HepG2 (cell line): Measurements from ENCODE around the gene NMUR2.

ENCODE experiments used
- ERF ChIP-seq: IDR thresholded peaks from 2 replicates; pipeline ENCODE4 v1.6.1; 2018; ENCODE audit warnings: missing biosample characterization, missing genetic modification reagents
- KLF15 ChIP-seq: sonication (generic); formaldehyde crosslinking; IDR thresholded peaks from 2 replicates; pipeline ENCODE4 v1.8.1; 2023; ENCODE audit warnings: borderline replicate concordance, mild to moderate bottlenecking, inconsistent platforms, missing genetic modification reagents, mixed read lengths
- NR2F6 ChIP-seq, 2 experiments: IDR thresholded peaks; 2 replicates each; pipeline ENCODE4 v1.6.1; 2016; ENCODE audit warnings: antibody characterized with exemption in 1 of 2, mild to moderate bottlenecking in 1 of 2
- RBM22 ChIP-seq: fragments of 200-400 bp; formaldehyde crosslinking; optimal IDR thresholded peaks from 2 replicates; pipeline ENCODE3; 2017; ENCODE audit warnings: mild to moderate bottlenecking, low read length, moderate library complexity
- SIN3A ChIP-seq: IDR thresholded peaks from 2 replicates; pipeline ENCODE4 v1.6.1; 2011; ENCODE audit warnings: low read depth, mild to moderate bottlenecking, control low read depth, low read length, borderline replicate concordance
- TF ChIP-seq, protein P1 (sequence below): sonication (generic); formaldehyde crosslinking; IDR thresholded peaks from 2 replicates; pipeline ENCODE4 v1.5.0; 2020; ENCODE audit warnings: mild to moderate bottlenecking, missing genetic modification reagents, moderate library complexity
- TF ChIP-seq, protein P2 (sequence below), 2 experiments: IDR thresholded peaks; 2 replicates each; pipeline ENCODE4 v1.6.1; 2011 to 2012; ENCODE audit warnings: low read length in 2 of 2, borderline replicate concordance in 1 of 2, low read depth in 1 of 2, mild to moderate bottlenecking in 1 of 2, moderate library complexity in 1 of 2
- TF ChIP-seq, protein P3 (sequence below): sonication (generic); formaldehyde crosslinking; IDR thresholded peaks from 2 replicates; pipeline ENCODE4 v1.4.0; 2020; ENCODE audit warnings: missing genetic modification reagents

DNA sequence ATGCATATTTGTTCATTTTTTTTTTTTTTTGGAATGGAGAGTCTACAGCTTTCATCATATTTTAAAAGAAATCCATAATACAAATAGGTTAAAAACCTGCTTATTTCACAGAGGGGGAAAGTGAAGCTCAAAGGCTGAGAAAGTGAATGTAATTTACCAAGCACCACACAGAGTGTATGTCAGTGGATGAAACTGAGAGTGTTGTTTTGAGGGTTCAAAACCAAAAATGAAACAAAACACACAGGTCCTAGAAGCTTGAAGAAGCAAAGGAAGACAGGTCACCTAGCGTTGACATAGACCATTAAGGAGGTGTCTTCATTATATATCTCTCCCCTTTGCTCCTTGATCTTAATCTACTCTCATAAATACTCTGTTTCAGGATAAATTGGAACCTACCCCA, 7.5 kb downstream of the NMUR2 start:
- no peak for TF ChIP-seq NR2F6 (IDR thresholded peaks at IDR 0.05)
- TF ChIP-seq NR2F6 (CRISPR knock-in tag; IDR thresholded peaks at IDR 0.05): no peak
- TF ChIP-seq SIN3A: no peak
- TF ChIP-seq, protein P1, sequence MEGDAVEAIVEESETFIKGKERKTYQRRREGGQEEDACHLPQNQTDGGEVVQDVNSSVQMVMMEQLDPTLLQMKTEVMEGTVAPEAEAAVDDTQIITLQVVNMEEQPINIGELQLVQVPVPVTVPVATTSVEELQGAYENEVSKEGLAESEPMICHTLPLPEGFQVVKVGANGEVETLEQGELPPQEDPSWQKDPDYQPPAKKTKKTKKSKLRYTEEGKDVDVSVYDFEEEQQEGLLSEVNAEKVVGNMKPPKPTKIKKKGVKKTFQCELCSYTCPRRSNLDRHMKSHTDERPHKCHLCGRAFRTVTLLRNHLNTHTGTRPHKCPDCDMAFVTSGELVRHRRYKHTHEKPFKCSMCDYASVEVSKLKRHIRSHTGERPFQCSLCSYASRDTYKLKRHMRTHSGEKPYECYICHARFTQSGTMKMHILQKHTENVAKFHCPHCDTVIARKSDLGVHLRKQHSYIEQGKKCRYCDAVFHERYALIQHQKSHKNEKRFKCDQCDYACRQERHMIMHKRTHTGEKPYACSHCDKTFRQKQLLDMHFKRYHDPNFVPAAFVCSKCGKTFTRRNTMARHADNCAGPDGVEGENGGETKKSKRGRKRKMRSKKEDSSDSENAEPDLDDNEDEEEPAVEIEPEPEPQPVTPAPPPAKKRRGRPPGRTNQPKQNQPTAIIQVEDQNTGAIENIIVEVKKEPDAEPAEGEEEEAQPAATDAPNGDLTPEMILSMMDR (CRISPR knock-in tag): no peak
- TF ChIP-seq, protein P2, sequence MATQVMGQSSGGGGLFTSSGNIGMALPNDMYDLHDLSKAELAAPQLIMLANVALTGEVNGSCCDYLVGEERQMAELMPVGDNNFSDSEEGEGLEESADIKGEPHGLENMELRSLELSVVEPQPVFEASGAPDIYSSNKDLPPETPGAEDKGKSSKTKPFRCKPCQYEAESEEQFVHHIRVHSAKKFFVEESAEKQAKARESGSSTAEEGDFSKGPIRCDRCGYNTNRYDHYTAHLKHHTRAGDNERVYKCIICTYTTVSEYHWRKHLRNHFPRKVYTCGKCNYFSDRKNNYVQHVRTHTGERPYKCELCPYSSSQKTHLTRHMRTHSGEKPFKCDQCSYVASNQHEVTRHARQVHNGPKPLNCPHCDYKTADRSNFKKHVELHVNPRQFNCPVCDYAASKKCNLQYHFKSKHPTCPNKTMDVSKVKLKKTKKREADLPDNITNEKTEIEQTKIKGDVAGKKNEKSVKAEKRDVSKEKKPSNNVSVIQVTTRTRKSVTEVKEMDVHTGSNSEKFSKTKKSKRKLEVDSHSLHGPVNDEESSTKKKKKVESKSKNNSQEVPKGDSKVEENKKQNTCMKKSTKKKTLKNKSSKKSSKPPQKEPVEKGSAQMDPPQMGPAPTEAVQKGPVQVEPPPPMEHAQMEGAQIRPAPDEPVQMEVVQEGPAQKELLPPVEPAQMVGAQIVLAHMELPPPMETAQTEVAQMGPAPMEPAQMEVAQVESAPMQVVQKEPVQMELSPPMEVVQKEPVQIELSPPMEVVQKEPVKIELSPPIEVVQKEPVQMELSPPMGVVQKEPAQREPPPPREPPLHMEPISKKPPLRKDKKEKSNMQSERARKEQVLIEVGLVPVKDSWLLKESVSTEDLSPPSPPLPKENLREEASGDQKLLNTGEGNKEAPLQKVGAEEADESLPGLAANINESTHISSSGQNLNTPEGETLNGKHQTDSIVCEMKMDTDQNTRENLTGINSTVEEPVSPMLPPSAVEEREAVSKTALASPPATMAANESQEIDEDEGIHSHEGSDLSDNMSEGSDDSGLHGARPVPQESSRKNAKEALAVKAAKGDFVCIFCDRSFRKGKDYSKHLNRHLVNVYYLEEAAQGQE (IDR thresholded peaks at IDR 0.05; ENCODE audit: borderline replicate concordance in 1 of 2, low read depth in 1 of 2, low read length in 2 of 2): no peak
- TF ChIP-seq, protein P3, sequence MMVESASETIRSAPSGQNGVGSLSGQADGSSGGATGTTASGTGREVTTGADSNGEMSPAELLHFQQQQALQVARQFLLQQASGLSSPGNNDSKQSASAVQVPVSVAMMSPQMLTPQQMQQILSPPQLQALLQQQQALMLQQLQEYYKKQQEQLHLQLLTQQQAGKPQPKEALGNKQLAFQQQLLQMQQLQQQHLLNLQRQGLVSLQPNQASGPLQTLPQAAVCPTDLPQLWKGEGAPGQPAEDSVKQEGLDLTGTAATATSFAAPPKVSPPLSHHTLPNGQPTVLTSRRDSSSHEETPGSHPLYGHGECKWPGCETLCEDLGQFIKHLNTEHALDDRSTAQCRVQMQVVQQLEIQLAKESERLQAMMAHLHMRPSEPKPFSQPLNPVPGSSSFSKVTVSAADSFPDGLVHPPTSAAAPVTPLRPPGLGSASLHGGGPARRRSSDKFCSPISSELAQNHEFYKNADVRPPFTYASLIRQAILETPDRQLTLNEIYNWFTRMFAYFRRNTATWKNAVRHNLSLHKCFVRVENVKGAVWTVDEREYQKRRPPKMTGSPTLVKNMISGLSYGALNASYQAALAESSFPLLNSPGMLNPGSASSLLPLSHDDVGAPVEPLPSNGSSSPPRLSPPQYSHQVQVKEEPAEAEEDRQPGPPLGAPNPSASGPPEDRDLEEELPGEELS: no peak
- TF ChIP-seq RBM22: no peak
- no peak for TF ChIP-seq ERF (CRISPR knock-in tag)
- no peak for TF ChIP-seq KLF15 (CRISPR knock-in tag)
